SK-N-SH treated with all-trans-retinoic acid at 6 μM for 48 hours (cell line): Measurements from ENCODE around the gene HSD17B8.

Source experiments
- ATAC-seq: fragments of 200-7000 bp; cut with Tn5 transposase; 3 replicates; pipeline ENCODE4 v1.9.1; 2020; ENCODE audit warnings: mild to moderate bottlenecking, moderate library complexity
- ARNTL ChIP-seq: fragments of 450-650 bp; formaldehyde crosslinking; IDR thresholded peaks from 2 replicates; pipeline ENCODE4 v1.5.0; 2020; ENCODE audit warnings: low read depth, mild to moderate bottlenecking, moderate library complexity, borderline replicate concordance
- BACH2 ChIP-seq: fragments of 250-450 bp; sonication (Bioruptor Pico); IDR thresholded peaks from 2 replicates; pipeline ENCODE4 v1.9.0; 2021; ENCODE audit warnings: mild to moderate bottlenecking, borderline replicate concordance
- CSDC2 ChIP-seq: fragments of 250-450 bp; sonication (Bioruptor Pico); IDR thresholded peaks from 2 replicates; pipeline ENCODE4 v1.5.0; 2020; ENCODE audit warnings: mild to moderate bottlenecking, moderate library complexity
- CSRNP3 ChIP-seq: fragments of 250-450 bp; sonication (Bioruptor Pico); IDR thresholded peaks from 2 replicates; pipeline ENCODE4 v1.5.1; 2021; ENCODE audit warnings: mild to moderate bottlenecking, moderate library complexity
- ESRRG ChIP-seq: fragments of 250-450 bp; sonication (Bioruptor Pico); IDR thresholded peaks from 2 replicates; pipeline ENCODE4 v1.6.1; 2021; ENCODE audit warnings: mild to moderate bottlenecking
- GLIS3 ChIP-seq: fragments of 250-450 bp; sonication (Bioruptor Pico); IDR thresholded peaks from 2 replicates; pipeline ENCODE4 v1.5.0; 2020; ENCODE audit warnings: mild to moderate bottlenecking, moderate library complexity
- ISL1 ChIP-seq: fragments of 250-450 bp; sonication (Bioruptor Pico); IDR thresholded peaks from 2 replicates; pipeline ENCODE4 v2.1.2; 2022; ENCODE audit warnings: mild to moderate bottlenecking, moderate library complexity
- OSR1 ChIP-seq: fragments of 250-450 bp; sonication (Bioruptor Pico); IDR thresholded peaks from 2 replicates; pipeline ENCODE4 v1.8.0; 2022; ENCODE audit warnings: moderate library complexity, mild to moderate bottlenecking, inconsistent platforms
- PPARA ChIP-seq: fragments of 250-450 bp; sonication (Bioruptor Pico); IDR thresholded peaks from 2 replicates; pipeline ENCODE4 v1.5.0; 2020; ENCODE audit warnings: mild to moderate bottlenecking, borderline replicate concordance
- RARB ChIP-seq: fragments of 250-450 bp; sonication (Bioruptor Pico); IDR thresholded peaks from 2 replicates; pipeline ENCODE4 v1.8.0; 2021; ENCODE audit warnings: mild to moderate bottlenecking, moderate library complexity
- SNAI2 ChIP-seq: fragments of 250-450 bp; sonication (Bioruptor Pico); IDR thresholded peaks from 2 replicates; pipeline ENCODE4 v1.5.0; 2020; ENCODE audit warnings: mild to moderate bottlenecking, moderate library complexity
- TCF4 ChIP-seq: fragments of 250-450 bp; sonication (Bioruptor Pico); IDR thresholded peaks from 2 replicates; pipeline ENCODE4 v1.8.0; 2021; ENCODE audit warnings: mild to moderate bottlenecking, moderate library complexity, borderline replicate concordance
- TOX ChIP-seq: fragments of 250-450 bp; sonication (Bioruptor Pico); IDR thresholded peaks from 2 replicates; pipeline ENCODE4 v1.8.0; 2021; ENCODE audit warnings: mild to moderate bottlenecking, moderate library complexity, borderline replicate concordance
- TSHZ2 ChIP-seq: fragments of 250-450 bp; sonication (Bioruptor Pico); IDR thresholded peaks from 2 replicates; pipeline ENCODE4 v1.5.0; 2020; ENCODE audit warnings: mild to moderate bottlenecking, moderate library complexity
- ZC3H10 ChIP-seq: fragments of 250-450 bp; sonication (Bioruptor Pico); IDR thresholded peaks from 2 replicates; pipeline ENCODE4 v1.5.1; 2021; ENCODE audit warnings: mild to moderate bottlenecking, moderate library complexity
- ZFP30 ChIP-seq: fragments of 450-650 bp; formaldehyde crosslinking; IDR thresholded peaks from 2 replicates; pipeline ENCODE4 v1.5.0; 2022; ENCODE audit warnings: mild to moderate bottlenecking, moderate library complexity
- ZNF565 ChIP-seq: fragments of 450-650 bp; formaldehyde crosslinking; conservative IDR thresholded peaks from 2 replicates; pipeline ENCODE4 v1.5.0; 2020; ENCODE audit warnings: low read depth, mild to moderate bottlenecking, moderate library complexity
- ZNF70 ChIP-seq: fragments of 450-650 bp; formaldehyde crosslinking; IDR thresholded peaks from 2 replicates; pipeline ENCODE4 v1.5.0; 2020; ENCODE audit warnings: mild to moderate bottlenecking, moderate library complexity
- ZNF8 ChIP-seq: fragments of 450-650 bp; formaldehyde crosslinking; IDR thresholded peaks from 2 replicates; pipeline ENCODE4 v1.5.0; 2020; ENCODE audit warnings: mild to moderate bottlenecking, moderate library complexity
- TF ChIP-seq, protein P1 (sequence below): fragments of 250-450 bp; sonication (Bioruptor Pico); IDR thresholded peaks from 2 replicates; pipeline ENCODE4 v1.8.0; 2020; ENCODE audit warnings: mild to moderate bottlenecking, moderate library complexity, borderline replicate concordance
- TF ChIP-seq, protein P2 (sequence below): fragments of 250-450 bp; sonication (Bioruptor Pico); IDR thresholded peaks from 2 replicates; pipeline ENCODE4 v1.5.1; 2020; ENCODE audit warnings: low read depth, mild to moderate bottlenecking, moderate library complexity

The HSD17B8 gene

GRCh38 chr6:33172688-33173534 lies 31.5 kb upstream of the HSD17B8 start:
- peak; percentile 69 for ATAC-seq
- TF ChIP-seq SNAI2 (CRISPR knock-in tag) (no peak), TOX (CRISPR knock-in tag) (no peak), GLIS3 (no peak), TCF4 (CRISPR knock-in tag) (no peak), CSRNP3 (CRISPR knock-in tag) (no peak), BACH2 (CRISPR knock-in tag) (no peak), ZC3H10 (CRISPR knock-in tag) (no peak), ZNF8 (no peak), OSR1 (CRISPR knock-in tag) (no peak), CSDC2 (no peak), PPARA (CRISPR knock-in tag) (no peak), ZFP30 (CRISPR knock-in tag) (no peak), TSHZ2 (CRISPR knock-in tag) (no peak), RARB (CRISPR knock-in tag) (no peak)
- TF ChIP-seq, protein P1, sequence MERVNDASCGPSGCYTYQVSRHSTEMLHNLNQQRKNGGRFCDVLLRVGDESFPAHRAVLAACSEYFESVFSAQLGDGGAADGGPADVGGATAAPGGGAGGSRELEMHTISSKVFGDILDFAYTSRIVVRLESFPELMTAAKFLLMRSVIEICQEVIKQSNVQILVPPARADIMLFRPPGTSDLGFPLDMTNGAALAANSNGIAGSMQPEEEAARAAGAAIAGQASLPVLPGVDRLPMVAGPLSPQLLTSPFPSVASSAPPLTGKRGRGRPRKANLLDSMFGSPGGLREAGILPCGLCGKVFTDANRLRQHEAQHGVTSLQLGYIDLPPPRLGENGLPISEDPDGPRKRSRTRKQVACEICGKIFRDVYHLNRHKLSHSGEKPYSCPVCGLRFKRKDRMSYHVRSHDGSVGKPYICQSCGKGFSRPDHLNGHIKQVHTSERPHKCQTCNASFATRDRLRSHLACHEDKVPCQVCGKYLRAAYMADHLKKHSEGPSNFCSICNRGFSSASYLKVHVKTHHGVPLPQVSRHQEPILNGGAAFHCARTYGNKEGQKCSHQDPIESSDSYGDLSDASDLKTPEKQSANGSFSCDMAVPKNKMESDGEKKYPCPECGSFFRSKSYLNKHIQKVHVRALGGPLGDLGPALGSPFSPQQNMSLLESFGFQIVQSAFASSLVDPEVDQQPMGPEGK (CRISPR knock-in tag) = no peak

- TF ChIP-seq ISL1 (CRISPR knock-in tag) = no peak
- no peak for TF ChIP-seq ESRRG (CRISPR knock-in tag)
- TF ChIP-seq TOX (CRISPR knock-in tag) = no peak
- TF ChIP-seq TCF4 (CRISPR knock-in tag) = no peak
- TF ChIP-seq OSR1 (CRISPR knock-in tag) = no peak
- TF ChIP-seq ZNF8 = no peak
- no peak for TF ChIP-seq SNAI2 (CRISPR knock-in tag)
- TF ChIP-seq CSRNP3 (CRISPR knock-in tag) = no peak
- TF ChIP-seq, protein P1 (CRISPR knock-in tag) = no peak
- TF ChIP-seq BACH2 (CRISPR knock-in tag) = no peak
- TF ChIP-seq GLIS3 = no peak
- TF ChIP-seq, protein P2, sequence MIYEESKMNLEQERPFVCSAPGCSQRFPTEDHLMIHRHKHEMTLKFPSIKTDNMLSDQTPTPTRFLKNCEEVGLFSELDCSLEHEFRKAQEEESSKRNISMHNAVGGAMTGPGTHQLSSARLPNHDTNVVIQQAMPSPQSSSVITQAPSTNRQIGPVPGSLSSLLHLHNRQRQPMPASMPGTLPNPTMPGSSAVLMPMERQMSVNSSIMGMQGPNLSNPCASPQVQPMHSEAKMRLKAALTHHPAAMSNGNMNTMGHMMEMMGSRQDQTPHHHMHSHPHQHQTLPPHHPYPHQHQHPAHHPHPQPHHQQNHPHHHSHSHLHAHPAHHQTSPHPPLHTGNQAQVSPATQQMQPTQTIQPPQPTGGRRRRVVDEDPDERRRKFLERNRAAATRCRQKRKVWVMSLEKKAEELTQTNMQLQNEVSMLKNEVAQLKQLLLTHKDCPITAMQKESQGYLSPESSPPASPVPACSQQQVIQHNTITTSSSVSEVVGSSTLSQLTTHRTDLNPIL (CRISPR knock-in tag) = no peak
- no peak for TF ChIP-seq ARNTL
- no peak for TF ChIP-seq ZNF70 (CRISPR knock-in tag)
- TF ChIP-seq TSHZ2 (CRISPR knock-in tag) = no peak
- TF ChIP-seq RARB (CRISPR knock-in tag) = no peak
- no peak for TF ChIP-seq ZNF565 (CRISPR knock-in tag)
- TF ChIP-seq PPARA (CRISPR knock-in tag) = no peak
- no peak for TF ChIP-seq ZFP30 (CRISPR knock-in tag)
- no peak for TF ChIP-seq ZC3H10 (CRISPR knock-in tag)
- no peak for ATAC-seq
Observed at GRCh38 chr6:33173535-33174180, 30.8 kb upstream of the HSD17B8 start.
